ENCODE data around the gene TRIM14. TPM values are rescaled to one million over a fixed set of nuclear protein-coding genes. Genes with fewer than 3 reads are reported as not detected.

Gene TRIM14
- total RNA-seq, 1 experiment from 2014 or later = 34.5 TPM

GRCh38 chr9:98109052-98109451 lies 10.0 kb downstream of the TRIM14 start:
- peaks cover 14% of the 10 kb centered on the region for H3K9me3 ChIP-seq

GRCh38 chr9:98108531-98109031 lies 10.4 kb downstream of the TRIM14 start:
- Mint-ChIP-seq H3K4me1 (ENCODE audit: low read depth, unreplicated experiment) (no peaks in the 10 kb centered on the region), H3K27me3 (ENCODE audit: insufficient read depth, unreplicated experiment) (no peaks in the 10 kb centered on the region), H3K9me3 (ENCODE audit: unreplicated experiment) (no peaks in the 10 kb centered on the region), H3K4me3 (ENCODE audit: unreplicated experiment) (no peak overlapping the region), H3K36me3 (ENCODE audit: insufficient read depth, unreplicated experiment) (peaks cover 42% of the 10 kb centered on the region), H3K27ac (ENCODE audit: unreplicated experiment) (no peak overlapping the region)
- Histone ChIP-seq H3K4me1 (no peaks in the 10 kb centered on the region), H3K36me3 (ENCODE audit: control insufficient read depth, insufficient read depth, low read length) (peaks cover 8% of the 10 kb centered on the region), H3K27me3 (replicated peaks; ENCODE audit: control insufficient read depth, insufficient read depth, low read length) (no peaks in the 10 kb centered on the region), H3K4me3 (ENCODE audit: low read depth, low read length) (no peak overlapping the region), H3K9me3 (peaks cover 14% of the 10 kb centered on the region)
- ChIA-PET POLR2A (no interaction called here), CTCF (no interaction called here)
- intact Hi-C loops (cut with micrococcal nuclease; ENCODE audit: unreplicated experiment) = no loop called here
- DNase-seq = peak in 1 of 2 experiments; percentile 3
- TF ChIP-seq, protein P1, sequence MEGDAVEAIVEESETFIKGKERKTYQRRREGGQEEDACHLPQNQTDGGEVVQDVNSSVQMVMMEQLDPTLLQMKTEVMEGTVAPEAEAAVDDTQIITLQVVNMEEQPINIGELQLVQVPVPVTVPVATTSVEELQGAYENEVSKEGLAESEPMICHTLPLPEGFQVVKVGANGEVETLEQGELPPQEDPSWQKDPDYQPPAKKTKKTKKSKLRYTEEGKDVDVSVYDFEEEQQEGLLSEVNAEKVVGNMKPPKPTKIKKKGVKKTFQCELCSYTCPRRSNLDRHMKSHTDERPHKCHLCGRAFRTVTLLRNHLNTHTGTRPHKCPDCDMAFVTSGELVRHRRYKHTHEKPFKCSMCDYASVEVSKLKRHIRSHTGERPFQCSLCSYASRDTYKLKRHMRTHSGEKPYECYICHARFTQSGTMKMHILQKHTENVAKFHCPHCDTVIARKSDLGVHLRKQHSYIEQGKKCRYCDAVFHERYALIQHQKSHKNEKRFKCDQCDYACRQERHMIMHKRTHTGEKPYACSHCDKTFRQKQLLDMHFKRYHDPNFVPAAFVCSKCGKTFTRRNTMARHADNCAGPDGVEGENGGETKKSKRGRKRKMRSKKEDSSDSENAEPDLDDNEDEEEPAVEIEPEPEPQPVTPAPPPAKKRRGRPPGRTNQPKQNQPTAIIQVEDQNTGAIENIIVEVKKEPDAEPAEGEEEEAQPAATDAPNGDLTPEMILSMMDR (IDR thresholded peaks at IDR 0.05; ENCODE audit: insufficient read depth in 1 of 2, low read depth in 1 of 2, low read length in 1 of 2, severe bottlenecking in 1 of 2, unreplicated experiment in 1 of 2) = no peak
- BruUV-seq (replicated peaks) = no TSS peak

More at GRCh38 chr9:98109052-98109451, 10.0 kb downstream of the TRIM14 start:
- intact Hi-C loops (cut with micrococcal nuclease; ENCODE audit: unreplicated experiment) = no loop called here
- no peaks in the 10 kb centered on the region for H3K4me1 Mint-ChIP-seq (ENCODE audit: low read depth, unreplicated experiment)
- Histone ChIP-seq H3K36me3 (ENCODE audit: control insufficient read depth, insufficient read depth, low read length) (peaks cover 8% of the 10 kb centered on the region), H3K27me3 (replicated peaks; ENCODE audit: control insufficient read depth, insufficient read depth, low read length) (no peaks in the 10 kb centered on the region), H3K4me3 (ENCODE audit: low read depth, low read length) (no peak overlapping the region), H3K4me1 (no peaks in the 10 kb centered on the region)
- no peak overlapping the region for H3K4me3 Mint-ChIP-seq (ENCODE audit: unreplicated experiment)
- DNase-seq = no peak
- H3K27me3 Mint-ChIP-seq (ENCODE audit: insufficient read depth, unreplicated experiment) = no peaks in the 10 kb centered on the region
- no TSS peak for BruUV-seq (replicated peaks)
- CTCF ChIA-PET = no interaction called here
- H3K9me3 Mint-ChIP-seq (ENCODE audit: unreplicated experiment) = no peaks in the 10 kb centered on the region
- POLR2A ChIA-PET = no interaction called here
- H3K36me3 Mint-ChIP-seq (ENCODE audit: insufficient read depth, unreplicated experiment) = peaks cover 42% of the 10 kb centered on the region
- H3K27ac Mint-ChIP-seq (ENCODE audit: unreplicated experiment) = no peak overlapping the region
- TF ChIP-seq, protein P1 (IDR thresholded peaks at IDR 0.05; ENCODE audit: insufficient read depth in 1 of 2, low read depth in 1 of 2, low read length in 1 of 2, severe bottlenecking in 1 of 2, unreplicated experiment in 1 of 2) = no peak

- POLR2A ChIA-PET = no interaction called here
Measured at GRCh38 chr9:98107926-98108325, 11.1 kb downstream of the TRIM14 start.

More at GRCh38 chr9:98107926-98108325, 11.1 kb downstream of the TRIM14 start:
- Mint-ChIP-seq H3K27ac (ENCODE audit: unreplicated experiment) (no peak overlapping the region), H3K4me1 (ENCODE audit: low read depth, unreplicated experiment) (no peaks in the 10 kb centered on the region), H3K9me3 (ENCODE audit: unreplicated experiment) (no peaks in the 10 kb centered on the region), H3K4me3 (ENCODE audit: unreplicated experiment) (no peak overlapping the region), H3K36me3 (ENCODE audit: insufficient read depth, unreplicated experiment) (peaks cover 42% of the 10 kb centered on the region), H3K27me3 (ENCODE audit: insufficient read depth, unreplicated experiment) (no peaks in the 10 kb centered on the region)
- TF ChIP-seq, protein P1 (IDR thresholded peaks at IDR 0.05; ENCODE audit: insufficient read depth in 1 of 2, low read depth in 1 of 2, low read length in 1 of 2, severe bottlenecking in 1 of 2, unreplicated experiment in 1 of 2) = no peak
- H3K9me3 ChIP-seq = peaks cover 14% of the 10 kb centered on the region
- H3K27me3 ChIP-seq (replicated peaks; ENCODE audit: control insufficient read depth, insufficient read depth, low read length) = no peaks in the 10 kb centered on the region
- CTCF ChIA-PET = no interaction called here
- intact Hi-C loops (cut with micrococcal nuclease; ENCODE audit: unreplicated experiment) = no loop called here
- no peak overlapping the region for H3K4me3 ChIP-seq (ENCODE audit: low read depth, low read length)
- no peaks in the 10 kb centered on the region for H3K4me1 ChIP-seq
- H3K36me3 ChIP-seq (ENCODE audit: control insufficient read depth, insufficient read depth, low read length) = peaks cover 8% of the 10 kb centered on the region
- DNase-seq = no peak
- BruUV-seq (replicated peaks) = TSS peak; percentile 5

All from Caco-2 (cell line).